H54 (cell line): Measurements from ENCODE around the gene OPN3.
A peak's percentile ranks its signal among the peaks of the same experiment; 100 is the strongest.

ENCODE experiments used
- DNase-seq: peaks from one replicate; pipeline ENCODE4 v3.0.0; 2011; ENCODE audit warnings: low spot score, mixed read lengths; ENCODE audit not compliant: insufficient read length
- FAIRE-seq: peaks from 3 replicates; lab custom pipeline; 2011; peaks lifted over from hg19 to GRCh38; lab: Jason Lieb, UNC
- POLR2A ChIP-seq: IDR thresholded peaks from 2 replicates; pipeline ENCODE4 v1.6.1; 2011; ENCODE audit warnings: low read depth, mild to moderate bottlenecking, low read length

Gene OPN3

DNA sequence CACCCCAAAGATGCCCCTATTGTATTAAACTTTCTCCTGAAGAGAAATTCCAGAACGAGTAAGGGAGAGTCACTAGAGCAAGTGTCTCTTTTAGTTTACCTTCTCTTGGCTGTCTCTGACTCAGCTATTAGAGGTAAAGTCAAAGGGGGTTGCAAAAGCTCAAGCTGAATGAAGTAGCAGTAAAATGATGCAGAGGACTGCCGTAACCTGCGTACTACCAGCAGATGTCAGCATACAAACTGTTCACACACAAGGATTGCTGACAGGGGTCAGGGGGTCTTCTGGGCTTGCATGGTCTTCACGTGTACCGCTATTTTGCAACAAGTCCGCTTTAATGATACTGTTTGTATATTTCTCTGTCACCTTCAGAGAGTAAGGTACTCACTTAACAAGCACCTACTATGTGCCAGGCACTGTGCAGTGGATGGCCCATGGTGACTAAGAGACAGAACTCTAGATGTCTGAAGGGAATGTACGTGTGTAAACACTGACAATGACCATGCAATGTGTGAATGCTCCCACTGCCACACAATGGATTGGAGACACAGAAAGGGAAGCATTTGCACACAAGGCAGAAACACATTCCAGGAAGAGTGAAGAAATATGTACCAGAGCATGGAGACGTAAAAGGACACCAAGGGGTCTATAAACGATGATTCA, 34.9 kb downstream of the OPN3 start:
- FAIRE-seq: no peak

GRCh38 chr1:241603731-241604245, 36.4 kb downstream of the OPN3 start:
- DNase-seq: peak; percentile 30
- no peak for TF ChIP-seq POLR2A
- no peak for FAIRE-seq

More for the DNA sequence above, 34.9 kb downstream of the OPN3 start:
- DNase-seq: no peak
- no peak for TF ChIP-seq POLR2A

DNA sequence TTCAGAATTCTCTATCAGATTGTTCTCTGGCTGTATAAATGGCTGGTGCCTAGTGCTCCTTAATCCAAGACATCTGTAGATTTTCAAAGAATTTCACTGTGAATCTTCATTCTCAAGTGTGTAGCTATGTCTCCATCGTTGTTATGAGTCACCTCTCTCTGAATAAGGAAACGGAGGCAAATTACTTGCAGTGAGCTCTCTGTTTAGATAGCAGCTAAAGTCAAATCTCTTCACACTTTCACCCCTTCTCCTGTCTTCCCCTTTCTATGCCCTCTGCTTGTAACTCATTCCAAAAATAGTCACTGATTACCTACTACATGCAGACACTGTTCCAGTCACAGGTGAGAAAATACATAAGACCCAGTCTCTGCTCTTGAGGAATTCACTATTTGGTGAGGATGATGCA, 39.7 kb downstream of the OPN3 start:
- FAIRE-seq: no peak

DNA sequence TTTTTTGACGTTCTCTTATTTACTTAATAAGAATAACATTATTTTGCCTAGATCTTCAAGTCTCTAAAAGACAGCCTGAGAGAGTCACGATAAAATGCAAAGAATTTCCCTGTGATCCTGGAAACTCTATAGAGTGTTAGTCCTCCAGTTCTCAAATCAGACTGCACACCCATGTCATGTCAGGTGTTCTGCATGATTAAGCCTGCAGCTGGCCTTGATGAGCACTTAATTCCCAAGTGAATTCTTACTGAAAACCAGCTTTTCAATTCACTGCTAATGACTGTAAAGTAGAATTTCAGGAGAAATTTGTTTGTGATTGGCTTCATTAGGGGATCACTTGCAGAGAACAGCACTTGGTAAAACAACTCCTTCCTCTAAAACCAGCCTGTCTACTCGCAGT, 41.9 kb downstream of the OPN3 start:
- FAIRE-seq (no peak), DNase-seq (no peak)
- TF ChIP-seq POLR2A: no peak

More for the DNA sequence above, 39.7 kb downstream of the OPN3 start:
- DNase-seq: no peak
- no peak for TF ChIP-seq POLR2A

- no peak for TF ChIP-seq POLR2A
- DNase-seq: no peak
- no peak for FAIRE-seq
Measured at GRCh38 chr1:241596633-241597032, 43.5 kb downstream of the OPN3 start.

DNA sequence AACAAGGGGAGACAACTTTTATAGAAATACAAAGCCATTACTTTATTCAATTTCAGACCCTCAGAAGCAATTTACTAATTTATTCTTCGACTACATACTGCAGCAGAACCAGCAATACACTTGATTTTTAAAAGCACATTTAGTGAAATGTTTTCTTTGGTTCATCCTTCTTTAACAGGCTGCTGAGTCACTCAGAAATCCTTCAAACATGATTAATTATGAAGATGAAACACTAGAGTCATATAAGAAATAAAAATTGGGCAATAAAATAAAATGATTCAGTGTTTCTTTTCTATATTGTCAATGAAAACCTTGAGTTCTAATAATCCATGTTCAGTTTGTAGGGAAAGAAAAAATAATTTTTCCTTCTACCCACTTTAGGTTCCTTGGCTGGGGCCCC, 47.0 kb downstream of the OPN3 start:
- no peak for DNase-seq
- no peak for FAIRE-seq
- no peak for TF ChIP-seq POLR2A

DNA sequence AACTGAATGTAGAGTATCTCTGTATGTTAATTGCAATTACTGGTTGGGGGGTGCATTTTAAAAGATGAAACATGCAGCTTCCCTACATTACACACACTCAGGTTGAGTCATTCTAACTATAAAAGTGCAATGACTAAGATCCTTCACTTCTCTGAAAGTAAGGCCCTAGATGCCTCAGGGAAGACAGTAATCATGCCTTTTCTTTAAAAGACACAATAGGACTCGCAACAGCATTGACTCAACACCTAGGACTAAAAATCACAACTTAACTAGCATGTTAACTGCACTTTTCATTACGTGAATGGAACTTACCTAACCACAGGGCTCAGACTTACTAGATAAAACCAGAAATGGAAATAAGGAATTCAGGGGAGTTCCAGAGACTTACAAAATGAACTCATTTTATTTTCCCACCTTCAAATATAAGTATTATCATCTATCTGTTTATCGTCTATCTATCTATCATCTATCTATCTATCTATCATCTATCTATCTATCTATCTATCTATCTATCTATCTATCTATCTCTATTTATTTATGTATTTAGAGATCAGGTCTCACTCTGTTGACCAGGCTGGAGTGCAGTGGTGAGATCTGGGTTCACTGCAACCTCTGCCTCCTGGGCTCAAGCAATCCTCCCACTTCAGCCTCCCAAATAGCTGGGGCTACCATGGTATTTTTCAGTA, 47.8 kb downstream of the OPN3 start:
- FAIRE-seq (peak; percentile 93), DNase-seq (no peak)
- TF ChIP-seq POLR2A: no peak

DNA sequence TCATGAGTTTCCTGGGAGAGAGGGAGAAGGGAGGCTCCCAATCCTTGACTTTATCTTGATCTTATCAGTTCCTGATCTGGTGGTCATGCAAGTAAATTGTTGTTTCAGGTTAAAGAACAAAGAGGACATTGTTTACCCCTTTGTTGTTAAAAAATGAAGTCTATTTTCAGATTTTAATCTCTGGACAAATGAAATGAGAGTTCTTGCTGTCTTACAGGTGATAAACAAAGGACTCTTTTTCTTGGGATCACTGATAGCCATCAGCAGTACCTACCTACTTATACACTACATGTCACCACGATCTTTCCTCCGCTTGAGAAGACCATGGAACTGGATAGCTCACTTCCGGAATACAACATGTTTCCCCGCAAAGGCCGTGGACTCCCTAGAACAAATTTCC, 48.4 kb downstream of the OPN3 start:
- TF ChIP-seq POLR2A: no peak
- FAIRE-seq (no peak), DNase-seq (no peak)

- TF ChIP-seq POLR2A: no peak
- DNase-seq (no peak), FAIRE-seq (peak; percentile 33)
Measured at GRCh38 chr1:241591317-241591716, 48.9 kb downstream of the OPN3 start.

- TF ChIP-seq POLR2A: no peak
- FAIRE-seq (no peak), DNase-seq (no peak)
Measured at GRCh38 chr1:241590719-241591118, 49.5 kb downstream of the OPN3 start.

GRCh38 chr1:241589521-241589920, 50.6 kb downstream of the OPN3 start:
- TF ChIP-seq POLR2A: no peak
- FAIRE-seq (no peak), DNase-seq (no peak)

DNA sequence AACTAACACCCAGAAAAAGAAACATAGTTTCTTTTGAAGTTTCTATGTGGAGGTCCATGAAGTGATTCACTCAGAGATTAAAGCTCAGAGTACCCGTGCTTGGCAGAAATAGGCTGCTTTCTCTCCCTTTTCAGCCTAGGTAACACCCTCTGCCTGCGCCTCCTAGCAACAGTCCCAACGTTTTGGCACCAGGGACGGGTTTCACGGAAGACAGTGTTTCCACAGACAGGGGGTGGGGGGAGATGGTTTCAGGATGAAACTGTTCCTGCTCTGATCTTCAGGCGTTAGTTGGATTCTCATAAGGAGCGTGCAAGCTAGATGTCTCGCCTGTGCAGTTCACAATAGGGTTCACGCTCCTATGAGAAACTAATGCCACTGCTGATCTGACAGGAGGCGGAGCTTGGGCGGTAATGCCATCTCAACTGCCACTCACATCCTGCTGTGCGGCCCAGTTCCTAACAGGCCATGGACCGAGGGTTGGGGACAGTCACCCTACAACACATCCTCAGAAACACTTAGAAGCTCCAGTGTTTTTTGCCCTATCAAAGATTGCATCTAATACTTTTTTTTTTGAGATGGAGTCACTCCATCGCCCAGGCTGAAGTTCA, 53.2 kb downstream of the OPN3 start:
- FAIRE-seq: no peak
- no peak for DNase-seq
- no peak for TF ChIP-seq POLR2A

DNA sequence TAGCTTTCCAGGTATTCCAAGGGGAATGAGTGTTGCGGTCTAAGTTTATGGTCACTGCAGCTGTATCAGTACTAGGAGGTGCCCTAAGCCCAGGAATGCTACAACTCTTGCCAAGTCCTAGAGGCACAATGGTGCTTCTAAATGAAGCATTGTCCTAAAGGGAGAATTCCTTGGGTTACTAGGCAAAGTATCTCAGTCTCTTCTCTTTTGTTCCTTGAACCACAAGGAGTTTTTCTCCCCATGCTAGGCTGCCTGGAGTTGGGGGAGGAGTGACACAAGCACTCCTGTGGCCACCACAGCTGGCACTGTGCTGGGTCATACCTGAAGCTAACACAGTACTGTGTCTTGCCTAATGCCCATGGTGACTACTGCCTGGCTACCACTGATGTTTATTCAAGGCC, 57.2 kb downstream of the OPN3 start:
- no peak for TF ChIP-seq POLR2A
- FAIRE-seq: no peak
- no peak for DNase-seq

GRCh38 chr1:241579434-241579833, 60.7 kb downstream of the OPN3 start:
- TF ChIP-seq POLR2A: no peak
- FAIRE-seq (no peak), DNase-seq (no peak)
